Esophagus muscularis mucosa (tissue), 4 donors: ENCODE data around the gene KMT2B. TPM values are rescaled to one million over a fixed set of nuclear protein-coding genes. Genes with fewer than 3 reads are reported as not detected.
A peak's percentile ranks its signal among the peaks of the same experiment; 100 is the strongest.

ENCODE experiments used
- DNase-seq: peaks from one replicate; pipeline ENCODE4 v3.0.0-alpha.2; 2017; ENCODE audit errors: extremely low spot score
- H3K27ac ChIP-seq, 4 donors: fragments of 200-600 bp; sonication (generic); replicated peaks in 1 of 4; 1 replicate in 3 of 4; 2 replicates in 1 of 4; pipeline ENCODE4 v1.5.1; 2016 to 2019; ENCODE audit warnings: mild to moderate bottlenecking in 1 of 4
- H3K27me3 ChIP-seq, 4 donors: fragments of 200-600 bp; sonication (generic); one replicate each; pipeline versions ENCODE4 v1.5.1 to v1.6.0; 2016 to 2019
- H3K36me3 ChIP-seq, 4 donors: fragments of 200-600 bp; sonication (generic); one replicate each; pipeline ENCODE4 v1.5.1; 2016 to 2019
- H3K4me1 ChIP-seq, 4 donors: fragments of 200-600 bp; sonication (generic); one replicate each; pipeline ENCODE4 v1.5.1; 2016 to 2019
- H3K4me3 ChIP-seq, 4 donors: fragments of 200-600 bp; sonication (generic); 1 replicate in 2 of 4; 2 replicates in 2 of 4; pipeline ENCODE4 v1.5.1; 2016 to 2019; ENCODE audit warnings: mild to moderate bottlenecking in 4 of 4, moderate library complexity in 1 of 4
- H3K9me3 ChIP-seq, 4 donors: fragments of 200-600 bp; sonication (generic); 1 replicate in 3 of 4; 2 replicates in 1 of 4; pipeline ENCODE4 v1.5.1; 2016 to 2019
- EP300 ChIP-seq: sonication (generic); formaldehyde crosslinking; IDR thresholded peaks from one replicate; pipeline ENCODE4 v1.6.1; 2017; ENCODE audit warnings: antibody characterized with exemption
- POLR2A ChIP-seq: fragments of 450-650 bp; IDR thresholded peaks from one replicate; pipeline ENCODE4 v1.6.1; 2017; ENCODE audit warnings: antibody characterized with exemption, moderate library complexity, mild to moderate bottlenecking, low read depth
- POLR2AphosphoS5 ChIP-seq, 2 donors: sonication (generic); formaldehyde crosslinking; IDR thresholded peaks; one replicate each; pipeline ENCODE4 v1.6.1; 2017; ENCODE audit warnings: antibody characterized with exemption in 2 of 2
- WGBS: methylation state at CpG from one replicate; pipeline ENCODE4 v1.1.5; 2018; 5-methylcytosine and 5-hydroxymethylcytosine counted together
- intact Hi-C: fragments of 100-400 bp; cut with DNase I; formaldehyde crosslinking; loops from one replicate; pipeline ENCODE4 v1.15.1; 2023
- total RNA-seq, 4 donors: library from RNA; depleted of rRNA; stranded (reverse); fragments of >200 nt; gene quantifications; one replicate each; pipeline versions ENCODE4 v1.1.0 to v1.2.1, GENCODE V29; 2016
- TF ChIP-seq, protein P1 (sequence below), 3 experiments: fragments of 200-600 bp in 2 of 3; fragments of 450-650 bp in 1 of 3; sonication (generic) in 2 of 3; IDR thresholded peaks; one replicate each; pipeline ENCODE4 v1.5.1; 2017 to 2019; ENCODE audit warnings: antibody characterized with exemption in 3 of 3, mild to moderate bottlenecking in 2 of 3, moderate library complexity in 1 of 3

Gene KMT2B
- total RNA-seq, 4 donors from 2014 or later: 22.0 to 30.6 (median 24.2) TPM

DNA sequence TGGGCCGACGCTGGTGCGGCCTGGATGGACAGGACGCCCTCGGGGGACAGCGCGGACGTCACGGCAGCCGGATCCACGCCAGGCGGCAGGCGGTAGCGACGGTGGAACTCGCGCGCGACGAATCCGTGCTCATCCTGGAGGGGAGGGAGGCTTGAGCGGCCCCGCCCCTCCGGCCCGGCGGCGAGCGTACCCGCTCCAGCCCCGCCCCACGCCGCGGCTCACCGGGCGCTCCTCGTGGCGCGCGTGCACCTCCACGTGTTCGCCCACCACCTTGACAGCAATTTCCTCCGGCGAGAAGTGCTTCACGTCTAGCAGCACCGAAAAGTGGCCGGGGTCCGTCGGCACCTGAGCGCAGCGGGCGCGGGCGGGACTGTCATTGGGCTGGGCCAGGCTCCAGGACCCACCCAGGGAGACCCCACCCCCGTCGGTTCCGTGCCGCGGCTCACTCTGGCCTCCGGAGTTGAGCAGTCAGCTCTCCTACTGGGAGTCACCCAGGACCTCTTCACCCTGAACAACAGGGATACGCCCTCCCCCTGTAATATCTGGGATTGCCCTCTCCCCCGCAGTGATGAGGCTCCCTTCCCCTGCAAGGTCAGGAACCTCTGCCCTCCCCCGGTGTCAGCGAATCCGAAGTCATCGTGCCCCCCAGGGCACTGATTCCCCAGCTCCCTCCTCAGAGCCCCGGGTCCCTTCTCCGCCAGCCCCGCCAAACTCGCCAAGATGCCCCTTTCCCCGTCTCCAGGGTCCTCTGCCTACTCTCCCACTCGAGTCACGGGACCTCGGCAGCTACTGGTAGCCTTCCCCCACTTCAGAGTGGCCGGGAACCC, 38.0 kb downstream of the KMT2B start:
- Histone ChIP-seq H3K27ac (peak overlapping the region; percentile 93 to 99 (median 98)), H3K36me3 (peaks cover 26 to 38% (median 31%) of the 10 kb centered on the region in 4 donors), H3K4me3 (peak overlapping the region; percentile 80 to 95 (median 89)), H3K4me1 (peaks cover 31 to 70% (median 57%) of the 10 kb centered on the region in 4 donors), H3K9me3 (no peaks in the 10 kb centered on the region), H3K27me3 (no peaks in the 10 kb centered on the region)
- WGBS: 7% methylated on average over 28 of the region's 74 CpGs
- intact Hi-C loops: no loop called here
- peak; percentile 95 for DNase-seq
- TF ChIP-seq, protein P1, sequence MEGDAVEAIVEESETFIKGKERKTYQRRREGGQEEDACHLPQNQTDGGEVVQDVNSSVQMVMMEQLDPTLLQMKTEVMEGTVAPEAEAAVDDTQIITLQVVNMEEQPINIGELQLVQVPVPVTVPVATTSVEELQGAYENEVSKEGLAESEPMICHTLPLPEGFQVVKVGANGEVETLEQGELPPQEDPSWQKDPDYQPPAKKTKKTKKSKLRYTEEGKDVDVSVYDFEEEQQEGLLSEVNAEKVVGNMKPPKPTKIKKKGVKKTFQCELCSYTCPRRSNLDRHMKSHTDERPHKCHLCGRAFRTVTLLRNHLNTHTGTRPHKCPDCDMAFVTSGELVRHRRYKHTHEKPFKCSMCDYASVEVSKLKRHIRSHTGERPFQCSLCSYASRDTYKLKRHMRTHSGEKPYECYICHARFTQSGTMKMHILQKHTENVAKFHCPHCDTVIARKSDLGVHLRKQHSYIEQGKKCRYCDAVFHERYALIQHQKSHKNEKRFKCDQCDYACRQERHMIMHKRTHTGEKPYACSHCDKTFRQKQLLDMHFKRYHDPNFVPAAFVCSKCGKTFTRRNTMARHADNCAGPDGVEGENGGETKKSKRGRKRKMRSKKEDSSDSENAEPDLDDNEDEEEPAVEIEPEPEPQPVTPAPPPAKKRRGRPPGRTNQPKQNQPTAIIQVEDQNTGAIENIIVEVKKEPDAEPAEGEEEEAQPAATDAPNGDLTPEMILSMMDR (IDR thresholded peaks at IDR 0.05): no peak
- TF ChIP-seq EP300 (peak; percentile 72), POLR2A (no peak), POLR2AphosphoS5 (IDR thresholded peaks at IDR 0.05) (peak; percentile 81 to 85)

DNA sequence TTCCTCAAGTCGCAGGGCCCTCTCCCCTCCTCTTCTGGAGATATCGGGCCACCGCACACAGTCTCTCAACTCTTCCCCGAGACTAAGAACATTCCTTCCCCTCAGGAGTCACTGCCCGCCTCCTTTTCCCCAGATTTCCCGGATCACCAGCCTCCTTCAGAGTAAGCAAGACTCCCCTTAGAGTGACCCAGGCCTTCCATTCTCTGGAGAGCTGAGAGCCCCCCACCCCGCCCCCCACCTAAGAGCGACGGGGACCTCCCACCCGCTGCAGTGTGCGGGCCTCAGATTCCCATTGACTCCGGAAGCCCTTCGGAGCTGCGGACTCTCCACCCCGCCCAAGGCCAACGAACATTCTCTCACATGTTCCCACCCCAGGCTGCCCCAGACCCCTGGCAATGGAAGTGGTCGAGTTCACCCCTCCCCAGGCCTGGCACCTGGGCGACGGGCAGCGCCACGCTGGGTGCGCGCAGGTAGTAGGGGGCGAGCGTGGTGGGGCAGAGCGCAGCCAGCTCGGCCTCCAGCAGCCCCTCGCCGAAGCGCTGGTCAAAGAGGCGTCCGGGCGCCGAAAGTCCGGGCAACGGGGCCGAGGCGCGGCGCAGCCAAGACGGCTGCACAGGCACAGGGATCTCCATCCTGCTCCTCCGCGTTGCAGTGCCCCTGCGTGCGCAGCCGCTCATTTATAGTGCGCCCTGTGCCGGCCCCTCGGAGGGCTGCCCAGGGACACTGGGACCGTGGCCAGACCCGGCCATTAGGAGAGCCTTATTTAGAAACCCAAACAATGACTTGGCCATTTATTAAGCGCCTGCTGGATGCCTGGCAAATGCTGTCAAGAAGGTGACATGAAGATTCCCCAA, 38.8 kb downstream of the KMT2B start, which contains the start of gene HSPB6:
Gene HSPB6, minus strand, starts transcription at position 653 of the 854 bp plus-strand sequence. Its CDS starts 21 bp downstream, at position 632.
- Histone ChIP-seq H3K36me3 (peaks cover 26 to 45% (median 31%) of the 10 kb centered on the region in 4 donors), H3K27ac (peak within 1 kb of the TSS; percentile 93 to 99 (median 98)), H3K9me3 (no peaks in the 10 kb centered on the region), H3K4me1 (peaks cover 31 to 64% (median 56%) of the 10 kb centered on the region in 4 donors), H3K4me3 (peak within 1 kb of the TSS; percentile 80 to 95 (median 89)), H3K27me3 (no peaks in the 10 kb centered on the region)
- TF ChIP-seq POLR2AphosphoS5 (IDR thresholded peaks at IDR 0.05) (peak in 1 of 2 donors; percentile 90), POLR2A (peak; percentile 66), EP300 (no peak)
- TF ChIP-seq, protein P1 (IDR thresholded peaks at IDR 0.05): no peak
- DNase-seq: no peak
- 3% methylated on average over 38 of the region's 52 CpGs for WGBS
- intact Hi-C loops: no loop called here

DNA sequence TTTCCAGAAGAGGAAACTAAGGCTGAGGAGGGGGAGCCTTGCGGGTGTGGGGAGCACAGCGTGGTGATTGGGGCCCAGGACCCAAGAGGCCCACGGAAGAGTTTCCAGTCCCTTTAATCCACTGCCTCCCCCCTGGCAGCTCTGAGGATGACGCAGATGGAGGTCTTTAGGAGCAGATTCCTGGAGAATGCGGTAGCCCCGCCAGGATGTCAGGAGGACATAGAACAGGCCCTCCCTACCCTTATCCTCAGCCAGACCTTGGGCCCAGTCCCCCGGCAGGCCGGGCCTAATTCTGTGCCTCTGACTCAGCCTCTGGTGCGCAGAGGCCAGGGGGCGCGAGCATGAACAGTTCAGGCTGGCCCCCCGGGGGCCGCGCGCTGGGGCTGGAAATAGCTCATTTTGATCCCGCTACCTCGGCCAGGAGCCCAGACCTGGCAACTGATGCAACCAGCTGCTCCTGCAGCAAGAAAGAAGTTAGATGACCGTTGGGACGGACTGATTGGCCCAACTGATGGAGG, 39.5 kb downstream of the KMT2B start:
- peak; percentile 94 for DNase-seq
- H3K9me3 ChIP-seq: no peaks in the 10 kb centered on the region
- peak overlapping the region; percentile 93 to 99 (median 98) for H3K27ac ChIP-seq
- 4% methylated on average over 15 of the region's 19 CpGs for WGBS
- H3K27me3 ChIP-seq: no peaks in the 10 kb centered on the region
- peak overlapping the region; percentile 80 to 95 (median 89) for H3K4me3 ChIP-seq
- TF ChIP-seq POLR2A: peak; percentile 2
- TF ChIP-seq, protein P1 (IDR thresholded peaks at IDR 0.05): no peak
- peak; percentile 84 to 90 for TF ChIP-seq POLR2AphosphoS5 (IDR thresholded peaks at IDR 0.05)
- TF ChIP-seq EP300: peak; percentile 69
- H3K36me3 ChIP-seq: peaks cover 26 to 45% (median 31%) of the 10 kb centered on the region in 4 donors
- intact Hi-C loops: no loop called here
- peaks cover 31 to 59% (median 54%) of the 10 kb centered on the region in 4 donors for H3K4me1 ChIP-seq

DNA sequence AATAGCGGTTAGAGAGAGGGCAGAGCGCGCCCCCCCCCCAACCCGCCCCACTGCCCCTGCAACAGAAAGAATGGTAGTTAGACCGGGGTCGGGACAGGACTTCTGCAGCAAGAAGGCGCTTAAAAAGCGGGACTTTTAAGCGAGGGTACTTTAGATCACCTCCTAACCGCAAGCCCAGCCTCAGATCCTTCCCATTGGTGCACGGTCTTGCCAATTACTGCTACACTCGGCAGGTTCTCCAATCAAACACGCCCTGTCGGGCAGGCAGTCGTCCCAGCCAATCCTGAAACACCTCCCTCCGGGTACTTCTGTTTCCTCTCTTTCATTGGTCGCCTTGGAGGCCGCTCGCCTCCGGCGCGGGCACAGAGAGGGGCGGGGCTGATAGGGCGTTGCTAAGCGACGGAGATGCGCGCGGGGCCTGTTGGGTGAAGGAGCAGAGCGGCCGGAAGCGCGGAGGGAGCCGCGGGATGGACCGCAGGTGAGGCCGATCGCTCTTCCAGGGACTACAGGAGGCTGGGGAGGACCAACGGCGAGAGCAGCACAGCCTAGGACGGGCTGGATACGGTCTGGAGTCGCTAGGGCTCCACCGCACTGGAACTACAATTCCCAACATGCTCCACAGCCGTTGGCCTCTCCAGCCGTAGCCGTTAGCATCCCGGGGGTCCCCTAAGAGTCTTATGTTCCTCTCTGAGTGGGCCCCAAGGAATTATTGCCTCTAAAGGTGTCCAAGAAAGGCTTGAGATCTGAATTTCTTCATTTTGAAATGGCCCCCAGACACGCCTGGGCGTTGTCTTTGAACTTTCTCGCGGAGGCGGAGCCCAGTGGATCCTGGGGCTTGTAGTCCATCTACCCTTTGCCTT, 40.2 kb downstream of the KMT2B start, which contains the start of gene PROSER3:
Gene PROSER3, plus strand, starts transcription at position 428 of the 860 bp plus-strand sequence. Its CDS starts 40 bp downstream, at position 468.
- peak within 1 kb of the TSS; percentile 80 to 95 (median 89) for H3K4me3 ChIP-seq
- TF ChIP-seq EP300 (no peak), POLR2AphosphoS5 (IDR thresholded peaks at IDR 0.05) (peak; percentile 82 to 95), POLR2A (peak; percentile 85)
- TF ChIP-seq, protein P1 (IDR thresholded peaks at IDR 0.05): no peak
- no peaks in the 10 kb centered on the region for H3K27me3 ChIP-seq
- intact Hi-C loops: no loop called here
- H3K36me3 ChIP-seq: peaks cover 21 to 45% (median 27%) of the 10 kb centered on the region in 4 donors
- H3K9me3 ChIP-seq: no peaks in the 10 kb centered on the region
- 1% methylated on average over 24 of the region's 53 CpGs for WGBS
- peak; percentile 100 for DNase-seq
- H3K27ac ChIP-seq: peak within 1 kb of the TSS; percentile 93 to 99 (median 98)
- peaks cover 31 to 59% (median 53%) of the 10 kb centered on the region in 4 donors for H3K4me1 ChIP-seq
